Measurements from ENCODE around the gene SUSD3. TPM values are rescaled to one million over a fixed set of nuclear protein-coding genes. Genes with fewer than 3 reads are reported as not detected.

SUSD3 gene
- total and polyA plus RNA-seq, 4 donors = 4.1 to 19.2 (median 11.8) TPM

- no peaks in the 10 kb centered on the region for H3K27me3 ChIP-seq (ENCODE audit: control insufficient read depth in 4 of 4, insufficient read depth in 4 of 4, low read length in 3 of 4)
- peak overlapping the region; percentile 89 to 94 for H3K27ac ChIP-seq (ENCODE audit: low read depth in 1 of 2, low read length in 2 of 2)
- peak overlapping the region; percentile 23 to 71 for H3K9ac ChIP-seq (ENCODE audit: low read depth in 1 of 2, low read length in 2 of 2)
- H3K9me3 ChIP-seq (ENCODE audit: control insufficient read depth in 4 of 4, low read length in 3 of 4) = no peaks in the 10 kb centered on the region
- peak; percentile 100 for DNase-seq (ENCODE audit: low spot score)
- peak overlapping the region; percentile 38 to 50 (median 48) for H3K4me3 ChIP-seq (ENCODE audit: low read depth in 1 of 3, low read length in 3 of 3)
- no peak for TF ChIP-seq ZBTB33 (IDR thresholded peaks at IDR 0.05)
- peak; percentile 24 for TF ChIP-seq MAX (IDR thresholded peaks at IDR 0.05)
- peak; percentile 27 for TF ChIP-seq REST (IDR thresholded peaks at IDR 0.05)
- peak; percentile 83 to 97 for TF ChIP-seq EGR1 (IDR thresholded peaks at IDR 0.05; ENCODE audit: low read depth in 2 of 2)
- peak; percentile 67 for TF ChIP-seq SP1 (IDR thresholded peaks at IDR 0.05)
- peak; percentile 48 for TF ChIP-seq YY1 (IDR thresholded peaks at IDR 0.05)
- peak; percentile 9 for TF ChIP-seq HNF4G (IDR thresholded peaks at IDR 0.05)
- no peak for TF ChIP-seq FOXA2 (IDR thresholded peaks at IDR 0.05)
- peak in 1 of 2 donors; percentile 4 for TF ChIP-seq RXRA (IDR thresholded peaks at IDR 0.05)
- TF ChIP-seq RAD21 (IDR thresholded peaks at IDR 0.05) = peak in 1 of 2 donors; percentile 39
- no peak for TF ChIP-seq JUND (IDR thresholded peaks at IDR 0.05)
- TF ChIP-seq NR2F2 (IDR thresholded peaks at IDR 0.05) = peak; percentile 8
- peak; percentile 46 to 74 for TF ChIP-seq GABPA (IDR thresholded peaks at IDR 0.05 in 1 of 2, conservative IDR thresholded peaks at IDR 0.05 in 1 of 2)
- no peaks in the 10 kb centered on the region for H3K36me3 ChIP-seq (ENCODE audit: control insufficient read depth in 4 of 4, insufficient read depth in 3 of 4, low read depth in 1 of 4, low read length in 3 of 4)
- H3K4me1 ChIP-seq (ENCODE audit: control insufficient read depth in 4 of 4, insufficient read depth in 4 of 4, low read length in 3 of 4) = peaks cover 8 to 34% (median 20%) of the 10 kb centered on the region in 4 donors
- WGBS = 4% methylated on average over 95 of the region's 95 CpGs
Observed at GRCh38 chr9:93095205-93096130, 37.0 kb downstream of the SUSD3 start.

GRCh38 chr9:93096131-93096802 lies 37.8 kb downstream of the SUSD3 start, which contains the start of gene CARD19:
TSS of gene CARD19 (plus strand) at chr9:93096217. CDS start at chr9:93096346, 129 bp downstream.
- Histone ChIP-seq H3K9me3 (ENCODE audit: control insufficient read depth in 4 of 4, low read length in 3 of 4) (no peaks in the 10 kb centered on the region), H3K27me3 (ENCODE audit: control insufficient read depth in 4 of 4, insufficient read depth in 4 of 4, low read length in 3 of 4) (no peaks in the 10 kb centered on the region), H3K9ac (ENCODE audit: low read depth in 1 of 2, low read length in 2 of 2) (peak within 1 kb of the TSS; percentile 38 to 78), H3K36me3 (ENCODE audit: control insufficient read depth in 4 of 4, insufficient read depth in 3 of 4, low read depth in 1 of 4, low read length in 3 of 4) (no peaks in the 10 kb centered on the region), H3K4me3 (ENCODE audit: low read depth in 1 of 3, low read length in 3 of 3) (peak within 1 kb of the TSS; percentile 76 to 89 (median 85)), H3K27ac (ENCODE audit: low read depth in 1 of 2, low read length in 2 of 2) (peak within 1 kb of the TSS; percentile 89 to 94), H3K4me1 (ENCODE audit: control insufficient read depth in 4 of 4, insufficient read depth in 4 of 4, low read length in 3 of 4) (peaks cover 8 to 34% (median 20%) of the 10 kb centered on the region in 4 donors)
- WGBS = under 1% methylated on average over 65 of the region's 65 CpGs
- no peak for DNase-seq (ENCODE audit: low spot score)
- TF ChIP-seq FOXA2 (IDR thresholded peaks at IDR 0.05) (no peak), GABPA (IDR thresholded peaks at IDR 0.05 in 1 of 2, conservative IDR thresholded peaks at IDR 0.05 in 1 of 2) (no peak), YY1 (IDR thresholded peaks at IDR 0.05) (no peak), MAX (IDR thresholded peaks at IDR 0.05) (no peak), REST (IDR thresholded peaks at IDR 0.05) (no peak), EGR1 (IDR thresholded peaks at IDR 0.05; ENCODE audit: low read depth in 2 of 2) (no peak), JUND (IDR thresholded peaks at IDR 0.05) (no peak), FOXA1 (IDR thresholded peaks at IDR 0.05) (no peak), RXRA (IDR thresholded peaks at IDR 0.05) (no peak), CTCF (IDR thresholded peaks at IDR 0.05; ENCODE audit: low read depth, low read length, missing input control) (no peak), RAD21 (IDR thresholded peaks at IDR 0.05) (no peak), NR2F2 (IDR thresholded peaks at IDR 0.05) (no peak), HNF4A (conservative IDR thresholded peaks at IDR 0.05) (no peak)
